H4 (cell line): ENCODE measurements around the gene DENND1A. TPM values are rescaled to one million over a fixed set of nuclear protein-coding genes. Genes with fewer than 3 reads are reported as not detected.
A peak's percentile ranks its signal among the peaks of the same experiment; 100 is the strongest.
"Not testable (repeated sequence)": the region's sequence is repeated elsewhere in the genome, so short reads cannot be mapped to it uniquely, and the experiment has no call there.

ENCODE experiments used
- DNase-seq: peaks from one replicate; pipeline ENCODE4 v3.0.0-alpha.2; 2015; ENCODE audit warnings: low spot score
- total RNA-seq: library from RNA; depleted of rRNA; stranded (reverse); fragments of >200 nt; shearing (Covaris generic); gene quantifications from 2 replicates; pipeline ENCODE4 v1.2.3, GENCODE V29; 2014

DENND1A gene
- total RNA-seq, 1 experiment from 2014 or later = 9.5 TPM

- DNase-seq = no peak
Measured at GRCh38 chr9:123654994-123655637, 274.8 kb downstream of the DENND1A start.

GRCh38 chr9:123654218-123654993 lies 275.5 kb downstream of the DENND1A start:
- DNase-seq = no peak

GRCh38 chr9:123652416-123652815 lies 277.5 kb downstream of the DENND1A start:
- DNase-seq = no peak

- no peak for DNase-seq
Measured at GRCh38 chr9:123651871-123652270, 278.1 kb downstream of the DENND1A start.

- no peak for DNase-seq
Measured at GRCh38 chr9:123651273-123651672, 278.7 kb downstream of the DENND1A start.

- no peak for DNase-seq
Measured at GRCh38 chr9:123649909-123650308, 280.0 kb downstream of the DENND1A start.

- DNase-seq = no peak
Measured at GRCh38 chr9:123647145-123647544, 282.8 kb downstream of the DENND1A start.

GRCh38 chr9:123645762-123646161 lies 284.2 kb downstream of the DENND1A start:
- no peak for DNase-seq

GRCh38 chr9:123645126-123645525 lies 284.8 kb downstream of the DENND1A start:
- no peak for DNase-seq

- no peak for DNase-seq
Measured at GRCh38 chr9:123643518-123643917, 286.4 kb downstream of the DENND1A start.

- no peak for DNase-seq
Measured at GRCh38 chr9:123642291-123643278, 287.3 kb downstream of the DENND1A start.

- DNase-seq = no peak
Measured at GRCh38 chr9:123640792-123641222, 289.1 kb downstream of the DENND1A start.

- no peak for DNase-seq
Measured at GRCh38 chr9:123639743-123640142, 290.2 kb downstream of the DENND1A start.

- DNase-seq = peak; percentile 51
Measured at GRCh38 chr9:123637945-123638634, 291.8 kb downstream of the DENND1A start.

GRCh38 chr9:123637606-123637944 lies 292.4 kb downstream of the DENND1A start:
- peak; percentile 33 for DNase-seq

GRCh38 chr9:123636805-123637204 lies 293.1 kb downstream of the DENND1A start:
- not testable (repeated sequence) for DNase-seq

GRCh38 chr9:123631862-123632261 lies 298.1 kb downstream of the DENND1A start:
- DNase-seq = no peak

- no peak for DNase-seq
Measured at GRCh38 chr9:123630233-123630632, 299.7 kb downstream of the DENND1A start.

GRCh38 chr9:123629531-123629930 lies 300.4 kb downstream of the DENND1A start:
- no peak for DNase-seq

- DNase-seq = no peak
Measured at GRCh38 chr9:123622711-123623241, 307.1 kb downstream of the DENND1A start.

- DNase-seq = no peak
Measured at GRCh38 chr9:123620239-123620638, 309.7 kb downstream of the DENND1A start.
